WERI-Rb-1 (cell line): ENCODE results near the gene ARHGEF9.
"Not testable (repeated sequence)": the region's sequence is repeated elsewhere in the genome, so short reads cannot be mapped to it uniquely, and the experiment has no call there.

Experiments
- DNase-seq: peaks from one replicate; pipeline ENCODE4 v3.0.0-alpha.2; 2020
- H3K27ac ChIP-seq: fragments of 250-450 bp; sonication (Bioruptor Pico); 2 replicates; pipeline ENCODE4 v1.5.1; 2020; ENCODE audit warnings: mild to moderate bottlenecking, moderate library complexity
- H3K27me3 ChIP-seq: fragments of 250-450 bp; sonication (Bioruptor Pico); 2 replicates; pipeline ENCODE4 v1.5.1; 2021; ENCODE audit warnings: mild to moderate bottlenecking, low read depth, moderate library complexity; ENCODE audit not compliant: insufficient read depth, severe bottlenecking
- H3K36me3 ChIP-seq: fragments of 250-450 bp; sonication (Bioruptor Pico); 2 replicates; pipeline ENCODE4 v1.5.1; 2020; ENCODE audit warnings: mild to moderate bottlenecking, moderate library complexity
- H3K4me3 ChIP-seq: 2 replicates; pipeline ENCODE4 v1.5.1; 2011; ENCODE audit warnings: low read depth, mild to moderate bottlenecking, control low read depth, low read length
- H3K9me3 ChIP-seq: fragments of 250-450 bp; sonication (Bioruptor Pico); 2 replicates; pipeline ENCODE4 v1.5.1; 2021; ENCODE audit warnings: mild to moderate bottlenecking, moderate library complexity; ENCODE audit not compliant: severe bottlenecking
- TF ChIP-seq, protein P1 (sequence below): IDR thresholded peaks from 2 replicates; pipeline ENCODE4 v1.5.1; 2011; ENCODE audit warnings: low read depth, mild to moderate bottlenecking, control low read depth, inconsistent platforms, low read length

Gene ARHGEF9

DNA sequence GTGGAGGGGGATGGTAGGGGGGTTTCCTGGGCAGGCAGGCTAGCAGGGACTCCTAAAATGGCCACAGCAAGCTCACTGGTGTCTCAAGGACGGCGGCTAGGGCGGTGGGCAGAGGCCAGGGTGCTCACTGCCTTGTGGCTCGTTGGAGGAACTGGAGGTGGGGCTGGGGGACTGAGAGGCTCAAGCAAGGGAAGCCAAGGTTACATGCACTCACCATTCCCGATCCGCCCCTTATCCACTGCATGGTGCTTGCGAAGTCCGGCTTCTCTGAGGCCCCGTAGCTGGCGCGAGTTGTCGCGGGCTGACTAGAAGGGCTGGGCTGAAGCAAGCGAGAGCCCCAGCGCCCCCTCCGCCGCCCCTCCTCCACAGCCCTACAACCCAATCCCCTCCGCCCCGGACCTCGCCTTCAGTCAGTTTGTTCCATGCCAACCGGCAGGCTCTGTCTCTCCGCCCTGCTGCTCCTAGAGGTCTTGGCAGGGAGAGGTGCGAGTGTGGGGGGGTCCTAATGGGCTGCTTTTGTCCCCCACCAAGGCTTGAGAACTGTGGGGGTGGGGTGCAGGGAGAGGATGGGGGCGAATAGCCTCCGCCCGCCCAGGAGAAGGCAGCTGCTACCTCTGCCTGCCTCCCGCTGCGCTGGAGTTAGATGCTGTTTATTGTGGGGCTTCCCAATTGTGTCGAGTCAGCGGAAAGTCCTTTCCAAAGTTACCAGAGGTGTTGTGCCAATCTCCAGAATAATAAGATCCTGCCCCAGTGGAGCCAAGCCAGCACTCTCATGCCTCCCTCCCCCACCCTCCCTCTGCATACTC, at the start of gene ARHGEF9:
Gene ARHGEF9 (minus strand): TSS at position 313 of the 806 bp plus-strand sequence. CDS start 69 bp downstream, at position 244.
- H3K9me3 ChIP-seq: no peaks in the 10 kb centered on the region
- peak; percentile 43 for DNase-seq
- H3K4me3 ChIP-seq: peak within 1 kb of the TSS; percentile 49
- no peaks in the 10 kb centered on the region for H3K27me3 ChIP-seq
- no peaks in the 10 kb centered on the region for H3K36me3 ChIP-seq
- TF ChIP-seq, protein P1, sequence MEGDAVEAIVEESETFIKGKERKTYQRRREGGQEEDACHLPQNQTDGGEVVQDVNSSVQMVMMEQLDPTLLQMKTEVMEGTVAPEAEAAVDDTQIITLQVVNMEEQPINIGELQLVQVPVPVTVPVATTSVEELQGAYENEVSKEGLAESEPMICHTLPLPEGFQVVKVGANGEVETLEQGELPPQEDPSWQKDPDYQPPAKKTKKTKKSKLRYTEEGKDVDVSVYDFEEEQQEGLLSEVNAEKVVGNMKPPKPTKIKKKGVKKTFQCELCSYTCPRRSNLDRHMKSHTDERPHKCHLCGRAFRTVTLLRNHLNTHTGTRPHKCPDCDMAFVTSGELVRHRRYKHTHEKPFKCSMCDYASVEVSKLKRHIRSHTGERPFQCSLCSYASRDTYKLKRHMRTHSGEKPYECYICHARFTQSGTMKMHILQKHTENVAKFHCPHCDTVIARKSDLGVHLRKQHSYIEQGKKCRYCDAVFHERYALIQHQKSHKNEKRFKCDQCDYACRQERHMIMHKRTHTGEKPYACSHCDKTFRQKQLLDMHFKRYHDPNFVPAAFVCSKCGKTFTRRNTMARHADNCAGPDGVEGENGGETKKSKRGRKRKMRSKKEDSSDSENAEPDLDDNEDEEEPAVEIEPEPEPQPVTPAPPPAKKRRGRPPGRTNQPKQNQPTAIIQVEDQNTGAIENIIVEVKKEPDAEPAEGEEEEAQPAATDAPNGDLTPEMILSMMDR: no peak
- H3K27ac ChIP-seq: peak within 1 kb of the TSS; percentile 81

DNA sequence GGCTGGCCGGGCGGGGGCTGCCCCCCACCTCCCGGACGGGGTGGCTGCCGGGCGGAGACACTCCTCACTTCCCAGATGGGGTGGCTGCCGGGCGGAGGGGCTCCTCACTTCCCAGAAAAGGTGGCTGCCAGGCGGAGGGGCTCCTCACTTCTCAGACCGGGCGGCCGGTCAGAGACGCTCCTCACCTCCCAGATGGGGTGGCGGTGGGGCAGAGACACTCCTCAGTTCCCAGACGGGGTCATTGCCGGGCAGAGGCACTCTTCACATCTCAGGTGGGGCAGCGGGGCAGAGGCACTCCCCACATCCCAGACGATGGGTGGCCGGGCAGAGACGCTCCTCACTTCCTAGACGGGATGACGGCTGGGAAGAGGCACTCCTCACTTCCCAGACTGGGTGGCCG, 40.4 kb upstream of the ARHGEF9 start:
- H3K9me3 ChIP-seq: peaks cover 10% of the 10 kb centered on the region
- not testable (repeated sequence) for H3K36me3 ChIP-seq, H3K27me3 ChIP-seq, DNase-seq, H3K4me3 ChIP-seq, H3K27ac ChIP-seq

DNA sequence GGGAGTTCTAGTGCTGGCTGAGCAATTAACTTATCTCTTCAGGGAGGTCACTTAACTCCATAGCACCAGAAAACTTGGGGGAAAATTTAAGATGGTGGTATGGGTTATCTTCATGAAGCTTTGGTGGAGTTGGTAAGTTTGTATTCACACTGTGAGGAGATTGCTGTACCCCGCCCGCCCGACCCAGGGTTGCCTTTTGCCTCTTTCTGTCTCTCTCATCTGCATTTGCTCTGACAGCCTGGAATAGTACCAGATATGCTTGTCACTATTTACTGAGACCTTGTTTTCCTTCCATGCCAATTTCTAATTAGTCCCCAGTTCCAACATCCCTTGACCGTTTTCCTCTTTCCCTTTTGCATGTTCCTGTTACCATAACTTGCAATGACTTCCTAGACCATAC, 33.1 kb upstream of the ARHGEF9 start:
- Histone ChIP-seq H3K4me3 (no peak overlapping the region), H3K36me3 (no peaks in the 10 kb centered on the region), H3K27ac (no peak overlapping the region), H3K9me3 (peaks cover 9% of the 10 kb centered on the region), H3K27me3 (no peaks in the 10 kb centered on the region)
- TF ChIP-seq, protein P1: no peak
- no peak for DNase-seq

DNA sequence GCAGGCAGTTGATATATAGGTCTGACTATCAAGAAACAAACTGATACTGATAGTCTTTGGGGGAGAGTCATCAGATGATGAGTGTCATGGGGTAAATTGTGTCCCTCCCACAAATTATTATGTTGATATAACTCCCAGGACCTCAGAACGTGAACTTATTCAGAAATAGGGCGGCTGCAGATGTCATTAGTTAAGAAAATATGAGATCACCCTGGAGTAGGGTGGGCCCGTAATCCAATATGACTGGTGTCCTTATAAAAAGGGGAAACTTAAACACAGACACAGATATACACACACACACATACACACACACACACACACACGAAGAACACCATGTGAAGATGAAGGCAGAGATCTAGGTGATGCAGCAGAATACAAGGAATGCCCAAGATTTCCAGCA, 32.7 kb upstream of the ARHGEF9 start:
- Histone ChIP-seq H3K27me3 (no peaks in the 10 kb centered on the region), H3K4me3 (no peak overlapping the region), H3K9me3 (peaks cover 9% of the 10 kb centered on the region), H3K27ac (no peak overlapping the region), H3K36me3 (no peaks in the 10 kb centered on the region)
- TF ChIP-seq, protein P1: no peak
- no peak for DNase-seq

DNA sequence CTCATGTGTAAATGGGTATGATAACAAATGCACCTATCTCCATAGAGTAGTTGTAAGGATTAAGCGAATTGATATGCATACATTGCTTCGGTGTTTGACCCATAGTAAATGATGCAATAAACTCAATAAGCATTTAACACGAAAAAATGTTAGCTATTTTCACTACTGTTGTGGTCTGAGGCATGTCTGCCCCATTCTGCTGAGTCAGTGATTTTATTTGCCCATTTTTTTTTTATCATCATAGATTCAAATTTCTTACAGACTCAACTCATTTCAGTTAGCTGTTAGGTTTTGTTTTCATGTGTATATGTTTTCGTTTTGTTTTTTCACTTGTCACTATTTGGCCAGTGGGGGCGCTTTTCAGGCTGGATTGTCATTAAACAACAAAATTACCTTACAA, 27.8 kb upstream of the ARHGEF9 start:
- Histone ChIP-seq H3K27me3 (no peaks in the 10 kb centered on the region), H3K9me3 (no peaks in the 10 kb centered on the region), H3K36me3 (no peaks in the 10 kb centered on the region), H3K4me3 (no peak overlapping the region), H3K27ac (no peak overlapping the region)
- TF ChIP-seq, protein P1: no peak
- DNase-seq: no peak

DNA sequence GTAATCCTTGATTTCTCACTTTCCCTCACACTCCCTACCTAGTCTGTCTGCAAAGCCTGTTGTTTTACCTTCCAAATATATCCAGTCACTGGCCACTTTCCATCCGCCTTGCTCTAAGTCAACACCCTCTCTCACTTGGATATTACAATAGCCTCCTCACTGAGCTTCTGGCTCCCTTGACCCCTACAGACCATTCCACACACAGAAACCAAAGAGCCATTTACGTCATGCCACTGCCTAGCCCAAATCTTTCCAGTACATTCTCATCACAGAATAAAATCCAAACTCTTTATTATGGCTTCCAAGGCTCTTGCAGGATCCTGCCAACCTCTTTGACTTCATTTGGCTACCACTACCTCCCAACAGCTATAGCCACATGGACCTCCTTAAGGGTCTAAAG, 25.7 kb upstream of the ARHGEF9 start:
- no peak for DNase-seq
- TF ChIP-seq, protein P1: no peak
- Histone ChIP-seq H3K27me3 (no peaks in the 10 kb centered on the region), H3K9me3 (no peaks in the 10 kb centered on the region), H3K36me3 (no peaks in the 10 kb centered on the region), H3K27ac (no peak overlapping the region), H3K4me3 (no peak overlapping the region)
